ENCODE results near the gene SHISA7.
"Not testable (repeated sequence)": the region's sequence is repeated elsewhere in the genome, so short reads cannot be mapped to it uniquely, and the experiment has no call there.

SHISA7 gene

GRCh38 chr19:55462722-55463121 is 19.6 kb upstream of the SHISA7 start:
- no peak for DNase-seq

GRCh38 chr19:55461974-55462626 is 19.0 kb upstream of the SHISA7 start:
- DNase-seq = no peak

GRCh38 chr19:55461259-55461973 is 18.3 kb upstream of the SHISA7 start, which contains the start of gene ISOC2:
Gene ISOC2 (minus strand): TSS chr19:55461642. CDS start chr19:55456486, 5,156 bp downstream.
- peak; percentile 97 for DNase-seq

- peak; percentile 22 for DNase-seq
These were observed 17.7 kb upstream of the SHISA7 start for GRCh38 chr19:55460670-55461258.

- no peak for DNase-seq
These were observed 17.0 kb upstream of the SHISA7 start for GRCh38 chr19:55459950-55460657.

DNA sequence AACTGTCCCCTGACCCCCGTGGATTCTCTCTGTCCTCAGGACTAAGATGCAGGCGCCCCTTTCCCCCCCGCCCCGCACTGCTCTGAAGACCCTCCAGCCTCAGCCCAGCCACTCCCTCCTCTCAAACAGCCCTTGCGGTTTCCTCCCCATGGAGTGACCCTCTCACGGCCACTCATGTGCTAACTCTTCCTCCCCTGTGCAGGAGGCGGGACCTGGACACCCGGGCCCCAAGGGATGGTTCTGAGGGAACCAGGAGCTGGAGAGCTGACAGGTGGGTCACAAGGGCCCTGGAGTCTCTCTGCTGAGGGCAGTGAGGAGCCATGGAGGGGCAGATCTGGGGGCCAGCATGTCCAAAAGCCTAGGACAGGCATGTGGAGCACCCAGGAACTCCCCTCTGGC is 16.4 kb upstream of the SHISA7 start:
- no peak for DNase-seq

DNA sequence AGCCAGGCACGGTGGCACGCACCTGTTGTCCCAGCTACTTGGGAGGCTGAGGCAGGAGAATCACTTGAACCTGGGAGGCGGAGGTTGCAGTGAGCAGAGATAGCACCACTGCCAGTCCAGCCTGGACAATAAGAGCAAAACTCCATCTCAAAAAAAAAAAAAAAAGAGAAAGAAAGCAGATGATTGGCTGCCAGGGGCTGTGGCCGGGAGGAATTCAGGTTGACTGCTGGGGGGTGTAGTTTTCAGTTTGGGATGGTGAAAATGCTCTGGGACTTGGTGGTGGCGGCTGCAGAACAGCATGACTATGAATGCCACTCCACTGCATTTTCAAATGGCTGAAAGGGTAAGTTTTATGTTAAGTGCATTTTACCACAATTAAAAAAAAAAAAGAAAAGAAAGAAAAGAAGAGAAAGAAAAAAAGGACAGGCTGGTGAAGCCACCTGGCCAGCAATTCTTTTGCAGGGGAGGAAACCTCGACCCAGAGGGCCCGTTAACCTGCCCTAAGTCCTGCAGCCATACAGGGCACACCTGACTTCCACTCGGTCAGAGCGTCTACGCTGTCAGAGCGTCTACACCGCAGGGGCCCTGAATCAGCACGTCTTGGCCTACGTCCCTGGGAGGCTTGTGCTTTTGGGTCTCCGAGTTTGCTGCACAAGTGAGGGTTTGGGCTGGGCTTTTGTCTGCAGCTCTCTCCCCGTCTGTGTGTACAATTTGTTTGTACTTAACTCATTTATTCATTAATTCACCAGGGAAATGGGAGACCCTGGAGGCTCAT is 14.8 kb upstream of the SHISA7 start:
- DNase-seq = no peak

DNA sequence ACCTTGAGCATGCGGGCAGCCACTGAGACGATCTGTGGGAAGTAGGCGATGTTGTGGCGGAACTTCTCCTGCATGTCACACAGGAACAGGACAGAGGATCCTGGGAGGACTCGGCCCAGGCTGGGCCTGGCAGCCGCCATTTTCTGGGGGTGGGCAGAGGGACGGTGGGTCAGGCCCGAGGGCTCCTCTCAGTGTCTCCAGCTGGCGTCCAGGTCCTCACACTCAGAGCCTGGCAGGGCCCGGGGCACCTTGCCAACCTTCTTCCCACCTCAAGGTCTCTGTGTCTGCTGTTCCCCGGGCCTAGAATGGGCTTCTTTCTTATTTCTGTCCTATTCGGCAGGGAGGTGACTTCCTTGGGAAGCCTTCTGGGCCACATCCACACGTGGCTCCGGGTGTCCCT is 13.2 kb upstream of the SHISA7 start:
- no peak for DNase-seq

DNA sequence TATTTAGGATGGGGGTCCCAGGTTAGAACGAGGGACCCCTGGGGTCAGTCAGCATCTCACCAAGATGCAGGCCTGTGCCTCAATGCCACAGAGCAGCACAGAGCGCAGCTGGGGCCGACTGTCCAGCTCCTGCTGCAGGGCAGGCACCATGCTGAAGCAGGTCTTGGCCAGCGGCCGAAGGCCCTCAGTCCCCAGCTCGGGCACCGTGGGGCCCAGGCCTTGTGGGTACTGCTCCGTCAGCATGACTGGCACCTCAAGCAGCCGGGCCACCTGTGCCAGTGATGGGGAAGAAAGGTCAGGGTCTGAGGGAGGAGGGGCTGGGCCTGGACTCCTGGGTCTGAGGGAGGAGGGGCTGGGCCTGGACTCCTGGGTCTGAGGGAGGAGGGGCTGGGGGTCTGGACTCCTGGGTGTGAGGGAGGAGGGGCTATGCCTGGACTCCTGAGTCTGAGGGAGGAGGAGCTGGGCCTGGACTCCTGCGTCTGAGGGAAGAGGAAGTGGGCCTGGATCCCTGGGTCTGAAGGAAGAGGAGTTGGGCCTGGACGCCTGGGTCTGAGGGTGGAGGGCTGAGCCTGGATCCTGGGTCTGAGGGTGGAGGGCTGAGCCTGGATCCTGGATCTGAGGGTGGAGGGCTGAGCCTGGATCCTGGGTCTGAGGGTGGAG is 12.6 kb upstream of the SHISA7 start:
- DNase-seq = no peak

DNA sequence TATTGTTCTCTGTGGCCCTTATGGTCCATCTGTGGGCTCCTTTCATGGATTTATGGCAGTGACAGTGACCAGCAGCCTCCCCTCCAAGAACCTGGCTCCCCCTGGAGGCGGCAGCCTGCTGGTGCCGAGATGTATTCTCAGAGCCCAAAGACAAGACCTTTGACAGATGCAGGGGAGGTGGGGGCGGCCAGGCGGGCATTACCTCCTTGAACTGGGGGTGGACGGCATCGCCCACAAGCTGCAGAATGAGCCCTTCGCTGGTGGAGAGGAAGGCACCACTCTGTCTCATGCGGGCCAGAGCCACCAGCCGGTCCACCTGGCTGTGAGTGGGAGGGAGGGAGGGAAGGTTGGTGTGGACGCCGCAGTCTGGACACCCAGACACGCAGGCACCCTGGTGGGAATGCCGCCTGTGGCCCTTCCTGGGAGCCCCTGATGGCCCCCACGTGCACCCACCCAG is 11.7 kb upstream of the SHISA7 start:
- no peak for DNase-seq

- DNase-seq = no peak
These were observed 10.6 kb upstream of the SHISA7 start for GRCh38 chr19:55453511-55454260.

DNA sequence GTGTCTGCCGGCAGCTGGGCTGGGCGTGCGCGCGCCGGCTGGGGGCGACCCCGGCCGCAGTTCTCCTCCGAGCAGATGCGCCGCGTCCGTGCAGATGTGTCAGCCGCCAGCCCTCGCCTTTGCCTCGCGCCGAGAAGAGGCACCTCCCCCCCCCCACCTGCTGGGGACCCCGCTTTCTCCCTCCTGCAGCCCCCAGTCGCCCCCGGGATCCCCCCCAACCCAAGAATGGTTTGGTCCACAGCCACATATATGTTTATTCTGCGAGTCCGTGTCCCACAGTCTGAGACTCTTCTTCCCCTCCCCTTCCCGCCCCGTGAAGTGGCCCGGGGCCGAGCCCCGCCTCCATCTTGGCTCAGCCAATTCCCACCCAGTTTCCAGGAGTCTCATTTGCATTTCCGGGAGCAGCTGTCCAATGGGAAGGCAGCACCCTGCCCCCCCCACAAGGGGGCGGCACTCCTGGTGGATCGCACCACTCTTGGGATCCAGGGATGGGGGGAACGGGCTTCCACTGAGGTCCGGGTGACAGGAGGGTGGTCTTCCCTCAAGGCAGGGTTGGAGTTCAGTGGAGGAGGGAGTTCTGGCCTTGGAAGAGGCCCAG is 9.7 kb upstream of the SHISA7 start:
- DNase-seq = no peak

DNA sequence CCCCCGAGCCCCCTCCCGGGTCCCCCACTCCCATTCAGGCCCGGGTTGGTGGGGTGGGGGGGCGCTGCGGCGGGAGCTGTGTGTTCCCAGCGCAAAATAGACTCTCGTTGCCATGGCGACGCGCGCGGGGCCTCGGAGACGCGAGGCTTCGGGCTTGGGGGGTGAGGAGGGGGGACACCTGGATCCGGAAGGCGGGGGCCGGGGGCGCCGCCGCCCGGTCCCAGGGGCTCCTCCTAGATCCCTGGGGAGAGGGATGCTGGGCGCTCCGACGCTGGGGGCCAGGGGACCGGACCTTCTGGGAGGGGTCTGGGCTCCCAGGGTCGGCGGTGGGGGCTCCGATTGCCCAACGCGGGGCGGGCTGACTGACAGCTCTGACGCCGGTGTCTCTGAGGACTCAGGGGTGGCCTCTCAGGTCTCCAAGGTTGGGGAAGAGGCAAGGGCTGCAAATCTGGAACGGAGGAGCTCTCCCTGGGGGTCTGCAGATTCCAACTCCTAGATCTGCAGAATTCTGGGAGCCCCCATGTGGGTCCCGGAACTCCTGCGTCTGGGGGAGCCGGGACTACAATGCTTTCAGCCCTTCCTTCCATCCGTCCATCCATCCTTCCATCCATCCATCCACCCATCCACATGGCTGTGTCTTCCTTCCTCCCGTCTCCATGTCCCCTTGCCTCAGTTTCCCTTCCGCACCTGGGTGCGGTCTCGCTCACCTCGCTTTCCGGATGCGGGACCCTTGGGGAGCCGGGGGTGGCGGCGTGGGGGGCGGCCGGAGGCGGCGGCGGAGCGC is 9.1 kb upstream of the SHISA7 start:
- no peak for DNase-seq

- DNase-seq = no peak
These were observed 8.3 kb upstream of the SHISA7 start for GRCh38 chr19:55451163-55451964.

DNA sequence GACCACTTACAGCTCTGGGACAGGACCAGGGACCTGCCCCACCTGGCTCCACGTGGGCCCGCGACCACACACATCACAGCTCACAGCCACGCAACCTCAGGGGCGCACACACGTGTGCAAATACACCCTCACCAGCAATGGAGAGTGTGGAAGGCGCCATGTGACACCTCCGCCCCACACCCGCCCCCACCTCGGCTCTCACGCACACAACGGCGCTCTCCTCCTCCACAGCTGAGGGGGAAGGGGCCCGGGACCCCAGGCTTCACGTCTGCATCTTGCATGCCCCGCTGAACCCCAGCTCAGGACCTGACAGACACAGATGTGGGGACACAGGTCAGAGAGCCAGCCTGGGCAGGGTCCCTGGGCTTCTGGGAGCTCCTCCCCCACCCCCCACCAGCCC is 6.4 kb upstream of the SHISA7 start:
- DNase-seq = no peak

DNA sequence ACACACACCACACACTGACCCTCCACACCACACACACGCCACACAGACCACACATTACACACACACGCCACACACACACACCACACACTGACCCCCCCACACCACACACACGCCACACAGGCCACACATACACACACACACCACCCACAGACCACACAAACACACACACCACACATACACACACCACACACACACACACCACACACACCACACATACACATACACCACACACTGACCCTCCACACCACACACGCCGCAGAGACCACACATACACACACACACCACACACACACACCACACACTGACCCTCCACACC is 5.0 kb upstream of the SHISA7 start:
- DNase-seq = not testable (repeated sequence)

DNA sequence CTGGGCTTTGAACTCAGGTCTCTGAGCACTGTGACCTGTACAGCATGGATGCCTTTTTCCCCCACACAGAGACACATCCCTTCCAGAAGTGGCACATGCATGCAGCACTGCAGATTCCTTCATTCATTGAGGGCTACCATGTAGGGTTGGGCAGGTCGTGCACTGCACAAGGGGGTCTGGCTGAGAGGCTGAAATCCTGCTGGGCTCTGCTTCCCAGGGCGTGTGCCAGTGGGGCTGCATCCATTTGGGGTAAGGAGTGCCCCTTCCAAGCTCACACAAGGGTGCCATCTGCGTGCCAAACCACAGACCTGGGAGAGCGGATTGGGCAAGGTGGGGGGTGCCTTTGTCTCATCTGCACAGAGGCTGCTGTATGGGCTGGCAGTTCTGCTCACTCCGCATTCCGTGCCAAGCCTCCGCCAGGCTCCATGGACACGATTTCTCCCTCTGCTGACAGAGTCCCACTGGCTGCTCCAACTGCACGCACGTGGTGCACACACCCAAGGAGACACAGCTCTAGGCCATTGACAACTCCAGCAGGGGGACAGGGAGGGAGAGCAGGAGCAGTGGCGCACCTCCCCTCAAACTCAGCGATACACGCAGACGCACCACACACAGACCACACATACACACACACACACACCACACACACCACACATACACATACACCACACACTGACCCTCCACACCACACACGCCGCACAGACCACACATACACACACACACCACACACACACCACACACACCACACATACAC is 4.5 kb upstream of the SHISA7 start:
- DNase-seq = no peak

GRCh38 chr19:55446060-55446459 is 3.0 kb upstream of the SHISA7 start:
- no peak for DNase-seq

- DNase-seq = no peak
These were observed 1.5 kb upstream of the SHISA7 start for GRCh38 chr19:55444646-55445045.
